Activated CD8-positive, alpha-beta memory T cell treated with anti-CD3 and anti-CD28 coated beads, Interleukin-2, amount 50 U/mL, for 48 hours (primary cell): Measurements from ENCODE around the gene PPP1R3G.

Experiments used
- DNase-seq: peaks from one replicate; pipeline ENCODE4 v3.0.0-alpha.2; 2020

Gene PPP1R3G

GRCh38 chr6:5073992-5074391 is 11.1 kb upstream of the PPP1R3G start:
- DNase-seq, result no peak

- no peak for DNase-seq
Measured at GRCh38 chr6:5076931-5077330, 8.2 kb upstream of the PPP1R3G start.

- no peak for DNase-seq
Measured at GRCh38 chr6:5078121-5078669, 6.9 kb upstream of the PPP1R3G start.

DNA sequence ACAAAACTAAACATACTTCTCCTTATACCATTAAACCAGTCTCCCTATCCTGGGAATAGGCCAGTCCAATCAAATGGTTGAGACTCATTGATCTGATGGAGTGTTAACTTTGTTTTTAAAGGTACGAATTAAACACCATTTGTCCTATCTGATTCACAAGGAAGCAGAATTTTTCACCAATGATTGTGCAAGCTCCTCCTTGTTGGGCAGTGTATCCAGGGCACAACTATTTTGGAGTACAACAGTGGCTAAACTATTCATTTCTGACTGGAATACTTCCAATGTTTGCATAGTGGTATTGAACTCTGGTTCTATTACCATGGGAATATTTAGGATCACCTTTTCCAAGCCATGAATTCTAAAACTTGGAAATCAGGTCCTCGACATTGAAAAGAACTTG is 5.4 kb upstream of the PPP1R3G start:
- DNase-seq, result no peak

DNA sequence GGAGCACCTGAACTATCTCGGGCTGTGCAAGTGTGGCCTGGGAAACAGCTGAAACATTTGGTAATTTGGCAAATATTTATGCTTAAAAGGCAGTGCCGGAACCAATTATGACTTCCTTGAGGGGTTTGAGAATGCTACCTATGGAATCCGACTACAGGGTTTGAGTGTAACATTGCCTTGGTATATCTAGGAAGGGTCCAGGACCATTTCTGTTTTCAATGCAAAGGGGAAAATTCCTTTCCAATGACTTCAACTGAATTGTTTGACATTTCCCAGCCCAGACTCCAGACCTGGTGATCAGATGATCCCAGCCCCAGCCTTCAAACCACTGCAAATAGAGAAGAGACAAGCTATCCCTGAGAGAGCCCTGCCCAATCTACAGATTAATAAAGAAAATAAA is 4.6 kb upstream of the PPP1R3G start:
- no peak for DNase-seq

DNA sequence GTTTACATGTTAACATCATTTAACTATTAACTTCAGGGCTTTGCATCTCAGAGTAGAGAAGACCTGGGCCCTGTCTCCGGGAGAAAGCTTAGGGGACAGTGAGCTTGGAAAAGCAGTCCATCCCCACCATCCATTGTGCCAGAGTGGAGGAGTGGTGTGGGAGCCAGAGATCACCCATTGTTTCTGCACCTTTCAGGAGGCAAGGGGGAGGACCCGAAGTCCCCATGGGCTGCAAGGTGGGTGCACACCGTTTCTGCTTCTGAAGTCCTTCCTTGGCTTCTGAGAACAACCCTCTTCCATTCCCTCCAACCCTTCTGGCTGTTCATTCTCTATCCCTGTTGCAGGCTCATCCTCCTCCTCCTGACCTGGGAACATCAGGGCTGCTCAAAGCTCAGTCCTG is 4.0 kb upstream of the PPP1R3G start:
- DNase-seq, result no peak

GRCh38 chr6:5081955-5082354 is 3.2 kb upstream of the PPP1R3G start:
- no peak for DNase-seq

DNA sequence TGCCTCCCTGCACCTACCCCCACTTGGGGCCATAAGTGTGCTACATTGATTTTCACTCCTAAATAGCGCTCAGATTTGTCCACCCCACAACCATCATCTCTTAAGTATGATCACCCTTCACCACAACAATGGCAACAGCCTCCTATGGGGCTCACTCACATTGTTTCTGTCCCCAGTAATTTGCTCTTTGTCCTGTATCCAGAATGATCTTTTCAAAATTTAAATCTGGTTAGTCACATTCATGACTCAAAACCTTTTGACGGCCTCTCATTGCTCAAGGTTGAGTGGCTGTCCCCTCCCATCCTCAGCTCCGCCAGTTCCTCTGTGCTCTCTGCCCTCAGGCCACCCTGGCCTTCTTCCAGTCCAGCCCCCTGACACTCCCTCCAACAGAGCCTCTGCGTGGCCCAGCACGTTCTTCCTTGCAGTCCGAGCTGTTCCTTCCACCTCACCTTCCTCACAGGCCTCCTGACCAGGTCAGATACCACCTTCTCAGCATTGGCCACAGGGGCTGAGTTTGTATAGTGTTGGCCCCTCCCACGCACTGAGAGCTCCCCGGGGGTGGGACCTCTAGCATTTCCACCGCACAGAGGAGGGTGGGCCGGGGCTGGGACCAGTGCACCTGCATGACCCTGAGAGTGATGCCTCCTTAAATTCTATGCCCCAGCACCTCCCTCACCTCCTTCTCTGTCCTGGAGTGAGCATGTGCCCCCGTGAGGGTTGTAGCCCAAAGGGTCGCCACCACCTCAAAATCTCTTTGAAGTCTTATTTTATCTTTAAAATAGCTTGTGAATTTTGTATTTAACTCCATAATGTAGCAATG is 2.4 kb upstream of the PPP1R3G start:
- no peak for DNase-seq

GRCh38 chr6:5083307-5083583 is 1.9 kb upstream of the PPP1R3G start:
- DNase-seq, result no peak

- DNase-seq, result no peak
Measured at GRCh38 chr6:5083813-5084359, 1.3 kb upstream of the PPP1R3G start.

- DNase-seq, result no peak
Measured at GRCh38 chr6:5084360-5084780, 771 bp upstream of the PPP1R3G start.

DNA sequence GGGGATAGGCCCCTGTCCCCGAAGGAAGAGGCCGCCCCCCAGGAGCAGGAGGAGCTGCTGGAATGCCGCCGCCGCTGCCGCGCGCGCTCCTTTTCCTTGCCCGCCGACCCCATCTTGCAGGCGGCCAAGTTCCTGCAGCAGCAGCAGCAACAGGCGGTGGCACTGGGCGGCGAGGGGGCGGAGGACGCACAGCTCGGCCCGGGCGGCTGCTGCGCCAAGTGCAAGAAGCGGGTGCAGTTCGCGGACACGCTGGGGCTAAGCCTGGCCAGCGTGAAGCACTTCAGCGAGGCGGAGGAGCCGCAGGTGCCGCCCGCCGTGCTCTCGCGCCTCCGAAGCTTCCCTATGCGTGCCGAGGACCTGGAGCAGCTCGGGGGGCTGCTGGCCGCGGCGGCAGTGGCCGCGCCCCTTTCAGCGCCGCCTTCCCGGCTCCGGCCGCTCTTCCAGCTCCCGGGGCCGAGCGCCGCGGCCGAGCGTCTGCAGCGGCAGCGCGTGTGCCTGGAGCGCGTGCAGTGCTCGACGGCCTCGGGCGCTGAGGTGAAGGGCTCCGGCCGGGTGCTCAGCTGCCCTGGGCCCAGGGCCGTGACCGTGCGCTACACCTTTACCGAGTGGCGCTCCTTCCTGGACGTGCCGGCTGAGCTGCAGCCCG is 630 bp downstream of the PPP1R3G start:
- DNase-seq, result no peak

DNA sequence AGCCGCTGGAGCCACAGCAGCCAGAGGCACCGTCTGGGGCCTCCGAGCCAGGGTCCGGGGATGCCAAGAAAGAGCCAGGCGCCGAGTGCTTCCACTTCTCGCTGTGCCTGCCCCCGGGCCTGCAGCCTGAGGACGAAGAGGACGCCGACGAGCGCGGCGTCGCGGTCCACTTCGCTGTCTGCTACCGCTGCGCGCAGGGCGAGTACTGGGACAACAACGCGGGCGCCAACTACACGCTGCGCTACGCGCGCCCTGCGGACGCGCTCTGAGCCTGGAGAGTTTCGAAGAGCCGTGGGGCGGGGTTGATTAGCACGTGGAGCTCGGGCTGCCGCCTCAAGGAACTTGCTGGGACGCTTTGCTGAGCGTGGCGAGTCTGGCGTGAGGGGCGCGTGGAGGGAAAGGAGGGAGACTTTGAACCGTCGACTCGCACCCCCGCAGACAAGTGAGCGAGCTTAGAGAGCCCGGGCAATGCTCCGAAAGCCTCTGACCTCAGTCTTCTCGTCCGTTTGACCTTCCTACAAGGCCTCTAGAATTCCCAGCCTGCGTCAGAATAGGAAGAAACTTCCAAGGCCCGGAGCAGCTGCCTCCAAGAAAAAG is 1.3 kb downstream of the PPP1R3G start:
- DNase-seq, result no peak

DNA sequence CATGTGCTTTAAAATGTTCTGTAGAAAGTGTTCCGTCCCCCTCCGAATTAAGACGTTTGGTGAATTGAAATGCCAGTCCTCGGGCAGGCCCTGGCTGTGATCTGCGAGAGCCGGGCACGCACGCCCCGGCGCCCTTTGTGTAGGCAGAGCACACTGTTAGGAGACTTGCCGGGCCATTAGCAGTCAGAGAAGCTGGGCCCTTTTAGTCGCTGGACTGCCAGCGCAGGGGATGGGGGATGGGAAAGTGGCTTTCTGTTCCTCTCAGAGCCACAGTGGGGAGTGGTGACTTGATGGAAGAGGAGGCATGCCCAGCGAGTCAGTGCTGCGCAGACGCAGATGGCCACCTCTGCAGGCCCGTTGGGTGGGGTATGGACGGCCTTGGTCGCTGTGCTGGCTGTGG is 2.2 kb downstream of the PPP1R3G start:
- DNase-seq, result no peak

DNA sequence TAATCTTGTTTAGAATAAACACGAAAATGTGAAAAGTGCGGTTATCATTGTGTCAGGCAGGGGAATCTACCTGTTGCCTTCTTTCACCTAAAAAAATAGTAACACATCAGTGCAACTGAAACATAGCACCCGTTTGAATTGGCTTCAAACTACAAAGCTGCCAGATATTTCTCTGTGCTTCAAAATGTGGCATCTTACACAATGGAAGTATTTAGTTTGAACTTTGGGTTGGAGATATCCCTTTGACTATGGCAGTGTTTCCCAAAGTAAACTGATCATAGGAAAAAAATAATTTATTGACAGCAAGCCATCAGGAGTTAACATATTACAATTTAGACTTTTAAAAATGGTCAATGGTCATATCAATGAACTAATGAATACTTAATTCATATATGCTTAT is 3.6 kb downstream of the PPP1R3G start:
- no peak for DNase-seq

DNA sequence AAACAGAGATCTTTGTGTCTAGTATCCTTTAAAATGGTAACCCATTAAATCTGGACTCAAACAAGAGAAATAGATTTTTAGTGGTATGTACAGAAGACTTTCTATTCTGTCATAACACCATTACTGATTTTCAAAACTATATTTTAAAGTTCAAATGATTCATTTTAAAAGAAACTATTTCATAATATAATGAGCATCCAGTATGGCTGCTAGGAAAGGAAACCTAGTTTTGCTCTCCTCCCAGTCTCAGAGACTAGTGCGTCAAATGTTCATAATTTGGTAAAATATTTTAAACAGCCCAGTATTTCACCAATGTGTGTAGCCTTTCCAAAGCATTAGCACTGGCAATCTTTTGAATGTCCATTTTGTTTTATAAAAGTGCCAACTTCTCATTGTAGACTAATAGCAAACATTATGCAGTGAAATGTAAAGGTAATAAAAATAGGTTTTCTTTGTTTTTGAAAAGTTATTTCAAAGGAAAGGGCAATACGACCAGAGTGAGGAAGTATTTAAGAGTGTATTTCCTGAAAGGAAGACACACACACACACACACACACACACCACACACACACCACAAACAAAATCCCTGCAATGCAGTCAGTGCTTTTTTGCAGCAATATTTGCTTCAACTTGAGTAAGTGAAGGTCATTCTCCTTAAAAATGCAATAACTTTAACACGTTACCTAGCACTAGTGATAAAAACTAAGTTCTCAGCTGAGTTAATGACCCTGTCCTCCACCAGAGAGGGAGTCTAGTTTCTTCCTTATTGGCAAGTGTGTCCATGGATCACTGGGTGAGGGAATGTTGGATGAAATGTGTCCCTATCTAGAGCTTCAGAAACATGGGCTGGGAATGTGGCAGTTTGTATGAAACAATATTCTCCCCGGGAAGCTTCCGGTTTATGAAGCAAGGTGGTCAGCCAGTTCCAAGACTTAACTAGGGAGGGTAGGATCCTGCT is 4.6 kb downstream of the PPP1R3G start:
- DNase-seq, result no peak

- DNase-seq, result no peak
Measured at GRCh38 chr6:5090603-5091002, 5.5 kb downstream of the PPP1R3G start.

GRCh38 chr6:5091210-5092069 is 6.3 kb downstream of the PPP1R3G start:
- no peak for DNase-seq

- DNase-seq, result no peak
Measured at GRCh38 chr6:5093231-5094015, 8.3 kb downstream of the PPP1R3G start.

DNA sequence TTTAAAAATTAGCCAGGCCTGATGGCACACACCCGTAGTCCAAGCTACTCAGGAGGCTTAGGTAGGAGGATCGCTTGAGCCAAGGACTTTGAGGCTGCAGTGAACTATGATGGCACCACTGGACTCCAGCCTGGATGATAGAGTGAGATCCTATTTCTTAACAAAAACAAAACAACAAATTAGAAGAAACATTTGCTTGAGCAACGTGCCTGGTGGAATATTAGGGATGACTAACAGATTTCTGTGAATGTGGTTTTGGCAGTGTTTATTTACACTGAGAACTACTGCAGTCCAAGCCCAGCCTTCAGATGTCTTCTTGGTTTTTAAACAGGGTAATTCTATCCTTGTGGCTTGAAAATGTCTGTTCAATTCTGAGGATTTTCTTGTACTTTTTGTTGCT is 9.2 kb downstream of the PPP1R3G start:
- DNase-seq, result no peak

DNA sequence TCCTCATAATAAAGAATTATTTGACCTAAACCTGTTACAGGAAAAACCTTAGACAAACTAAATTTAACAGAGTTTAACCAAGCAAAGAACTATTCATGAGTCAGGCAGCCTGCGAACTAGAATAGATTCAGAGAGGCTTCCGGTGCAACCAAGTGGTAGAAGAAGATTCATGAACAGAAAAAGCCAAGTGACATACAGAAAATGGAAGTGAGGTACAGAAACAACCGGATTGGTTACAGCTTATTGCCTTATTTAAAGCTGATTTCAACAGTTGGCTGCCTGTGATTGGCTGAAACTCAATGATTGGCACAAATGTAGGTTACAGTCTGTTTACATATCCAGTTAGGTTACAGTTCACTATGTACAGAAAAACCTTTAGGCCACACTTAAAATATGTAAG is 10.1 kb downstream of the PPP1R3G start:
- DNase-seq, result no peak
